T1000 (cell line): ENCODE data around the gene TSC22D4.

Experiments used
- DNase-seq: peaks from one replicate; lab custom pipeline; 2025; ENCODE audit warnings: mixed read lengths; lab: John Stamatoyannopoulos, UW

The TSC22D4 gene

GRCh38 chr7:100492738-100493475, 13.9 kb upstream of the TSC22D4 start:
- DNase-seq, result no peak

- DNase-seq, result no peak
Measured at GRCh38 chr7:100491192-100491578, 12.2 kb upstream of the TSC22D4 start.

GRCh38 chr7:100490483-100491191, 11.6 kb upstream of the TSC22D4 start:
- no peak for DNase-seq

- peak; percentile 25 for DNase-seq
Measured at GRCh38 chr7:100489824-100490223, 10.8 kb upstream of the TSC22D4 start.

- DNase-seq, result no peak
Measured at GRCh38 chr7:100489121-100489520, 10.1 kb upstream of the TSC22D4 start.

- DNase-seq, result no peak
Measured at GRCh38 chr7:100488333-100489095, 9.5 kb upstream of the TSC22D4 start.

GRCh38 chr7:100486753-100487446, 7.9 kb upstream of the TSC22D4 start:
- DNase-seq, result no peak

- no peak for DNase-seq
Measured at GRCh38 chr7:100486111-100486636, 7.2 kb upstream of the TSC22D4 start.

GRCh38 chr7:100485471-100485876, 6.5 kb upstream of the TSC22D4 start:
- DNase-seq, result no peak

GRCh38 chr7:100484673-100485045, 5.6 kb upstream of the TSC22D4 start:
- no peak for DNase-seq

GRCh38 chr7:100483722-100484672, 5.0 kb upstream of the TSC22D4 start, which contains the start of gene NYAP1:
Gene NYAP1 (plus strand): TSS chr7:100483927. CDS start chr7:100485312, 1,385 bp downstream.
- DNase-seq, result peak; percentile 23

GRCh38 chr7:100483090-100483721, 4.2 kb upstream of the TSC22D4 start:
- peak; percentile 43 for DNase-seq

GRCh38 chr7:100482728-100483089, 3.7 kb upstream of the TSC22D4 start:
- DNase-seq, result no peak

- no peak for DNase-seq
Measured at GRCh38 chr7:100481466-100481865, 2.5 kb upstream of the TSC22D4 start.

GRCh38 chr7:100477871-100478267, 1.1 kb downstream of the TSC22D4 start:
- no peak for DNase-seq

- no peak for DNase-seq
Measured at GRCh38 chr7:100476903-100477870, 1.8 kb downstream of the TSC22D4 start.

- DNase-seq, result no peak
Measured at GRCh38 chr7:100476101-100476780, 2.8 kb downstream of the TSC22D4 start.

- no peak for DNase-seq
Measured at GRCh38 chr7:100475549-100475948, 3.5 kb downstream of the TSC22D4 start.
